CD4-positive, alpha-beta T cell treated with Interleukin-6 for 4 hours (primary cell): Measurements from ENCODE around the gene ATXN7.

Experiments
- DNase-seq: peaks from one replicate; pipeline ENCODE4 v3.0.0-alpha.2; 2020; ENCODE audit warnings: mixed read lengths

ATXN7 gene

DNA sequence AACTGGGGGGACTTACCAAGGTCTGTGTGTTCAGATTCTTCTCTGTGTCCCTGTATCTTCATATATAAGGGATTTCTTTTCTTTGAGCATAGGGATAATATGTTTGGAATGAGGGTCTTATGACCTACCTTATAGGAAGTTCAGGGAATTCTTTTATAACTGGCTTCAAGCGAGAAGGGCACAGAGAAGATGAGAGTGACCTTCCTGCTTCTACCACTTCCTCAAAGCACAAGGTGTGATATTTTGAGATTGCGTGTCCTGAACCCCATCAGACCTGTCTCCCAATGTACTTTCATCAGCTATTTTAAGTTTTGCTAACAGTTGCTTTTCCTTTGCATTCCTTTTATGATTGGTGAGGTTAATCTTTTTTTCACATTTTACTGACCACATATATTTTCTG lies 162.7 kb downstream of the ATXN7 start:
- DNase-seq = no peak

DNA sequence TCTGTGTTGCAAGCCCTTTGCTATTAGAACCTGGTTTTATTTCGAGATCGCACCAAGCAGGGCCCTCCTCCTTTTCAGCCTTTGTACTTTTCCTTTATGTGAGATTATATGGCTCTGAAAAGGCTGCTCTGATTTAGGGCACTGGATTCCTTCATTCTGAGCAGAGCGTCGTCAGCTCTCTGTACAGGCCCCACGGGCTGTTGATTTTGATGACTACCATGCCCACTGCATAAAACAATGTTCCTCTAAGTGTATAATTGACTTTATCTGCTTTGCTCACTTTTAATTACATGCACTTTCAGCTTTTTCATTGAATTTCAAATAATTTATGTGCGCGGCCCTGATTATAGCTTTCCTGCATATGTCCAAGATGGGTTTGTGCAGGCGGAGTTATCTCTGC lies 164.0 kb downstream of the ATXN7 start:
- no peak for DNase-seq

DNA sequence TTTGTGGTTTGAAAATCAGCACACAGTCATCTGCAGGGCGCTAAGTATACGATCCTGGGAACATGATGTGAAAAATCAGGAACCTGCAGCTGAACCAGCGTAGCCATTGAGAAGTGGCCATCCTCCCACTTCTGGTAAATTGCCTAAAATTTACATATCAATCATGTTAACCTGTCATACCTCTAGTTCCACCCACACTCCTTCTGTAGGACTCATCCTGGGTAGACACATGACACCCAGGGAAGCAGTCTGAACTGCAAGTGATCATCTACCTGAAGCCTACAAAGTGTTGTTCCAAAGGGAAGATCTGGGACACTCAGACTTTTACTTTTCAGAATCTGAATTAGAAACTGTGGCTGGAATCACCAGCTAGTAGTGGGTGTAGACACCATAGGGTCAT lies 165.1 kb downstream of the ATXN7 start:
- DNase-seq = no peak

DNA sequence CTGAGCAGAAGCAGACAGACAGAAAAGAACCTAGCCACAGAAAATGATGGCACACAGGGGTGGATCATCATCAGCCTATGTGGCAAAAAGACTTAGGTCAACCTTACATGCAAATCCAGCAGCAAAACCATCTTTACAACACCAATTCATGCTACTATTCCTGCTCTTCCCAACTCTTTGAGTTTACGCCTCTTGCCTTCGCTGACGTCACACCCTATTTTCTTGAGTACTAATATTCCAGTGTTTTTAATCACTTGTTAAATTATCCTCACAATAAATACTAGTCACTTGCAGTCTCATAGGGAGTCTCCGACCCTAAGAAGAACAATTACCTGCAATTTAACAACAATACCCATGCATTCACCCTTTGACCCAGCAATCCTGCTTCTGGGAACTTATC lies 165.6 kb downstream of the ATXN7 start:
- no peak for DNase-seq

DNA sequence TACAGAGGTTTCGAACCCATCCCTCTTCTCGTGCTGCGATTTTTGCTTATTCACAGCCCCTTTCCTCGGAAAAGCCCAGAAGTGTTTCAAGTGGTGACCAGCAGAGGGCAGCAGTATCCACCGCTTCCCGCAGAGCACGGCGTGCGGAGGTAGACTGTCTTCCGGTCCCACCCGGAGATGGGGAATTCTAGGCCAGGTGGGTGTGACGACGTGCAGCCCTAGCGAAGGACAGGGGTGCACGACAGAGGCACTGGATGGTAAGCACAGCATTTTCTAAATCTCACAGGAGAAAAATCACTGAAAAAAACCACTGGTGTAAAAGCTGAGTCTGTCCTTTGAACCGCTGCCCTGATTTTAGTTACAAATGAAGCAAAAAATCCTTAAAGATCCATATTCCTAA lies 167.1 kb downstream of the ATXN7 start:
- peak; percentile 85 for DNase-seq

DNA sequence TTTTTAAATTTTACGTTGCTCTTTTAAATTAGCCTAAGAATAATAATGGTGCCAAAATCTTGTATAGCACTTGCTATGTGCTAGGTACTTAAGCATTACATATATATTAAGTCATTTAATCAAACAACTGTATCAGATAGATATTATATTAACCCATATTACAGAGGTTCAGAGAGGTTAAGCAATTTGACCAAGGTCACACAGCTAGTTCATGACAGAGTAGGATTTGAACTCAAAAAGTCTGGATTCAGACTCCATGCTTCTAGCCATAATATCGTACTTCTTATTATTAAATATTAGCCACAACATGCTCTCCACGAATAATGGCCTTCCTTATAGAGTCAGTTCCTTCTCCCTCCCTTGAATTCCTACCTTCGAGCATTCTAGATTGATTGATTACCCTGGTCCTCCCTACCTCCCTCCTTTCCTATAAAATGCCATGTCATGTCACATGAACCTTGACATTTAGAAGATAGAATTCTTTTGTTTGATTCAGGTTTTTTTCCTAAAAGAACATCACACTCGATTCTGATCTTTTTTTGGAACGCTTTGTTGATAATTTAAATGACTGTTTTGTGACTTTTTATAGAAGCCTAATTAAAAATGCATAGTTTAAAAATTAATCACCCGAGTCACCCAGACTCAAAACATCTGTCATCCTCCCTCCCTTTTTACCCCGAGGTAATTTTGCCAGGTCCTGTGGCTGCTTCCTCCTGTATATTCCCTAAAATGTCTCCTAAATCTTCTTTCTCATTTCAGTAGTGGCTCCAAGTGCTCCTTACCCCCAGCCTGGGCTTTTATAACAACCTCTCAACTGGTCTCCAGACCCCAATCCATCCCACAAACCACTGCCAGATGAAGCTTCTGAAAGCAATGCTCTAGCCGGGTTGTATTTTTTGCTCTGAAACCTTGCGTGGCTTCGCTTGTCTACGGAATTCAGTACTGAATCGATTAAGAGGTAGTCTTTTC lies 168.2 kb downstream of the ATXN7 start:
- no peak for DNase-seq

DNA sequence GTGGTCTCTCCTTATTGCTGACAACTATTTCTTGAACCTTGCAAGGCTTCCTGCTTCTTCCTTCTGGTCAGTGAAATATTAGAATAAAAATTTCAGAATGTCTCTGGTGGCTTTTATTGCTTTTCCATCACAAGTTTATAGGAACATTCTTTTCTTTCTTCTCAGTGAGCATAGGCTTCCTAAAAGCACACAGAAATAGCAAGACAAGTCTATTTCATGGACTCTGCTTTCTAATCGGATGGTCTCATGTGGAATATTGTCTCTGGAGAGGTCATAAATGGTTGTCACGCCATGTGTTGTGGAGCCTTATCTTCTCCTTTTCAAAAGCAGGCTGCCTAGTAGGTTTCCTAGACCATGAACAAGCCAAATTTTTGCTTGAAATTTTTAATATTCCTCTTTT lies 169.4 kb downstream of the ATXN7 start:
- no peak for DNase-seq

DNA sequence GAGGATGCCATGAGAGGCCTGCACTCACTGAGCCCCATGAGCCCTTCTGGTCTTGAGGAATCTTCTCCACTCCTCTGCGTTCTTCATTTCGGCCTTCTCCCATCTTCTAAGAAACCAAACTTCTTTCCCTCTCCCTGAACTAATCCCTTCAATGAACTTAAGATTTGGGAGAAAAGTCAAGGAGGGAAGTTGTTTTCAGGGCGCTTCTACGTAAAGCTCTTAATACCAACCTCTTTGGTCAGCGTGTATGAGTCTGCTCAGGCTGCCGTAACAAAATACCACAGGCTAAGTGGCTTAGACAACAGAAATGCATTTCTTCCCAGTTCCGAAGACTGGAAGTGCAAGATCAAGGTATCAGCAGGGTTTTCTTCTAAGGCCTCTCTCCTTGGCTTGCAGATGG lies 173.4 kb downstream of the ATXN7 start:
- no peak for DNase-seq

DNA sequence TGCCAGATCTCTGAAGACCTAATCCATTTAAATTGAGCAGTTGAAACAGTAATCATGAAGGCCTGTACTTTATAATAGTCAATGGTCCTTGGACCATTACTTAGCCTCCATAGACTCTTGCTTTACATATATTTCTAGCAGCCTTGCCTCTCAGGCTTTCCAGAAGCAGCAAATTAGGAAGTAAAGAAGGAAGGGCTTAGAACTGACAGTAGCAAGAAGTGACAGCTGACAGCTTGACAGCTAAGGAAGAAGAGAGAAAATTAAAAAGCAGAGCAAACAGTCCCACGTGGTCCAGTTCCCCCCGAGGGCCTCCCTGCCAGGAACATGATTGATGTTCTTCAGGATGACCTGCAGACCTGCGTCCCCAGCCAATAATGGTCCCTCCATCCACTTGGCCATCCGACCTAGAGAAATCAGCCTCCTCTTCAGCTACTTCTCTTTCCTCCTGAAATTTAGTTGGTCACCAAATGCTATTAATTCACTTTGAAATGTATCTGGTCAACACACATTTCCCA lies 174.6 kb downstream of the ATXN7 start:
- no peak for DNase-seq

DNA sequence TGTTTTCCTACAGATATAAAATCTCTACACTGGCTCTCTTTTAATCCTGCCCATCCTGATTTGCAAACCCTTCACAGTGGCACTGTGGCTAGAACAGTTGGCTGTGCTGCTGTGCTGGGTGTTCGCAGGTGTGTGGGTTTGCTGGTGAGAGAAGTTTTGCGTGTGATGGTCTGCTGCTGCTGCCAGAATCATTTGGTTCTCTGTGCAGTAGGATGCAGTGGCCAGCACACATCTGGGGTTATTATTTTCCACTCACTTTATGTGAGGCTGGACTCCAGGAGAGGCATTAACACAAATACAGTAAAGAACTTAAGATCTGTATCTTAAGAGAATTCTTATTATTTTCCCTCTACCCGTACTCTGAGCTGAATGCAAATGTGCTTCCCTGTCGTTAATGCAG lies 175.7 kb downstream of the ATXN7 start:
- no peak for DNase-seq

DNA sequence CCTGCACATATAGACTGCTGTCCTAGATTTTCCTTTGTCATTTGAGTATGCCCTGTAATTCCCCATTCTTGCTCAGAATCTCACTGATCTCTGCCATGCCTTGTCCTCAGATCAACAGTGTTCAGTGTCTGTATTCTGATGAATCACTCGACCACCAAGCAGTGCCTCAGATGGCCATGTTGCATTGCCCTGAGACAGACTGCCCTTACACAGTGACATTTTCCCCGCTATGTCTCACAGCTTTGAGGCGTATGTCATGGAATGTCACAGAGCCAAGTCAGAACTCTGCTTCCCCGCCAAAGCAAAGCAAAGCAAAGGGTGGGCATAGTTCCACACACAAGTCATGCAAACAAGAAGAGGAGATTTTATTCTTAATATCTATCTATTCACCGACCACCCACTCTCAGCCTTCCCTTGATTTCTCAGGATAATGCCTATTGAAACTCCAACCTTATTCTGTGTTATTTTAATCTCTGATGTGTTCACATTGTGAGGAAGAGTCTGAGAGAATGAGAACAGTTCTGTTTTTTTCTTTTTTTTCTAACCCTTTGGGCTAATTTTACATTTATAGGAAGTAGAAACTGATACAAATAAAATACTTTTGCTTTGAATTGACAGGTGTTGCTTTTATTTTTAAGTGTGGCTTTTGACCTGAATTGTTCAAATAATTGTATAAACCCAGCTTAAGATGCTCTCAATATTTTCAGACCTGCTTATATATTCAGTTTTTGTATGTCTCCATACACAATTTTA lies 176.5 kb downstream of the ATXN7 start:
- no peak for DNase-seq

DNA sequence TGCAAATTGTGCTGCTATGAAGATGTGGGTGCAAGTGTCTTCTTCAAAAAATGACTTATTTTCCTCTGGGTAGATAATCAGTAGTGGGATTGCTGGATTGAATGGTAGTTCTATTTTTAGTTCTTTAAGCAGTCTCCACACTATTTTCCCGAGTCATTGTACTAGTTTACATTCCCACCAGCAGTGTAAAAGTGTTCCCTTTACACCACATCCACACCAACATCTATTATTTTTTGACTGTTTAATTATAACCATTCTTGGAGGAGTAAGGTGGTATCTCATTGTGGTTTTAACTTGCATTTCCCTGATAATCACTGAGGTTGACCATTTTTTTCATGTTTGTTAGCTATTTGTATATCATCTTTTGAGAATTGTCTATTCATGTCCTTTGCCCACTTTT lies 179.3 kb downstream of the ATXN7 start:
- DNase-seq = no peak

DNA sequence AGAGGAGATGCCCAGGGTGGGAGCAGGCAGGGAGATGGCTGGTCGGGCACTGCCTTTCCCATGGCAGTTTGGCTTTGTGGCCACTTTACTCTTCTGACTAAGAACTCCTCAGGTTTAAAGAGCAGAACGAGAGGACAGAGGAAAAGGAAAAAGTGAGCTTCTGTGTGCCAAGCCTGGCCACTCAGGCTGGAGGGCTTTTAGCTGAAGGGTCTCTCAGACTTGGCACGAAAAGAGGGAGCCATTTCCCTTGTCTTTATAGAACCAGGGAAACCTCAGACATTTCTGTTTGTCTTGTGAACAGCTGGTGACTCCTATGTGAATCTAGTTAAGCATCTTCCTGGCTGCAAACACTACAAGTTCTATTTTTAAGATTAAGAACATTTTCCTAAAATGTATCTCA lies 182.9 kb downstream of the ATXN7 start:
- no peak for DNase-seq

DNA sequence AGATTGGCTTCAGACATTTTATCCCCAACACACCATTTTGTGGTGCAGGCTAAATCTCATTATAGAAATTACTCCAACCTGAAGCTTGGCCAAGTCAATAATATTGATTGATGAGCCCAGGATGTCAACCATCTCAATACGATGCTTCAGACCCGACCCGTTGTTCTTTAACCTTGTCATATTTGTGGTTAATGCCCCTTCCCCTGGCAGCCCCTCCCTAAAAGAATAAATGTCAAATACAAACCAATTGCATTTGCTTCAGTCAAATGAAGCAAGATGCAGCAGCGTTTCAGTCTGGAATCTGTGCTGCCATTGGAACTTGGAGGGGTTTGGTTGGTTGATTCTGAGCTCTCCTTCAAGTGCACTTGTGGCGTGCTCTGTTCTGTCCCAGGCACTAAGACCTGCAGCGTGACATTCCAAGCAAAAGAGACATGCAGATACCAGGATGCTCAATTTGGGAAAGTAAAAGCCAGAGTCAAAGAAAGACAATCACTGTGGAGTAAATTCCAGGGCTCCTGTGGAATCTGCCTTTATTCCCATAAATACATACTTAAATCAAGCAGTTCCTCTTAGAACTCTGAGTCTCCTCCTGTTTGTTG lies 183.4 kb downstream of the ATXN7 start:
- no peak for DNase-seq

DNA sequence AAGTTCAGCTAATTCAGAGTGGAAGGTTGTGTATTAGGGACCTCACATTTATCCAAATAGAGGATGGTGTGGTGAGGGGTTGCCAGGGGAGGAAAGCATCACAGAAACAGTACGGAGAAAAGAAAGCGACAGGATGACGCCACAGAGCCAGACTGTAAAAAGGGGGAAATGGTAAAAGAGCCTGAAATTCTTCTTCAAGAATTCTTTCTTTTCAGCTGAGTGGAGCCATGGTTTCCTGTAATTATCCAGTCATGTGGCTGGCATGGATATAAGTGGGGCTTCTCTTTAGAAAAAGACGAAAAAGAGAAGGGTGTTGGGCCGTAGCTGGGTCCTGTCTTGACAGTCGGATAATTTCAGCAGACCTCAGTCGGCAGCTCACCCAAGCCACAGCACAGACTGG lies 184.1 kb downstream of the ATXN7 start:
- no peak for DNase-seq

DNA sequence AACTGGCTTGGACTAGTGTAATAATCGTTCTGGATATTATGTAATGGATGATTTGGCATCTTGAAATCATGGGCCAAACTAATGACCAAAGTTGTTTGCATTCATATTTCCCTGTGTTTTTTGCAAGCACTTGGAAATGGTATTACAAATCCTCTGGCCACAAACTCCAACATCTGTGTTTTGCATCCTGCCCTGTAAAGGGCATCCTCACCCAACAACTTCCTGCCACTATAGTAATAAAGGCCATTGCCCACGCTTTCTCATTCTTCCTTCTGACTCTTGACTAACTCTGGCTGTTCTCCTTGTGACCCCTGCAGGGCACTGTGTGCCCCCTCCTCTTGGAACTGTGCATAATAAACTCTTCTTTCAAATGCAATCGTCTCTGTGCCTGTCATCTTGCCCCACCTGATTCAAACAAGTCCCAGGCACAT lies 185.0 kb downstream of the ATXN7 start:
- no peak for DNase-seq

DNA sequence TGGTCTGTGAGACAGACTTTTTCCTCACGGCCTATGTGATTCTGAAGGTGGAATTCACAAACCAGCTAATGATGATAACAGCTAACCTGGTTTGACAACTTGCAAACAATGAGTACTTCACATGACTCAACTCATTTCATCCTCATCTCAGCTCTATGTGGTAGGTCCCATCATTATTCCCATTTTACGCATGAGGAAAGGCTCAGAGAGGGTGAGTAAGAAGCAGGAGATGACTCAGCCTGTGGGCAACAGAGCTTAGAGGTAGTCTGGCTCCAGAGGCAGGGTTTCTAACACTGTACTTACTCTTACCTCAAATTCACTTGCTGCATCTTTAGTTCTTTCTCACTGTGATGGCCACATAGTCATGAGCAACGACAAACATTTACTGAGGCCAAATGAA lies 185.5 kb downstream of the ATXN7 start:
- no peak for DNase-seq

DNA sequence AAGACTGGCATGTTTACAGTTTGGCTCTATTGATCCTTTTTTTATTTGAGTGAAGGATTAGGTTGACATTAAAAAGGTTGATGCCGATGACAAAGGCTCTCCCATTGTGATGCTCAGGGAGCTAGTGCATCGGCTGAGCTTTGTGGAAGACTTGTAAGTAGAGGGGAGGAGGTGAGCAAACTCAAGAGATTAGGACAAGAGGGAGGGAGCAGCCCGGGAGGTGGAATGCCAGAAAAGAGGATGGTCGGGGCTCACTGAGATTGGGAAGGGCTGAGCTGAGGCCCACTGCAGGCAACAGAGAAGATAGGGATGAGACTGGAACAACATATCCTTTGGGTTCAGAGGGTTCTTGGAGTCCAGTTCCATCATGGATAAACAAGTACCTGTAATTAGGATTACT lies 186.2 kb downstream of the ATXN7 start:
- DNase-seq = no peak
